ENCODE results near the gene ITIH3.

DNA sequence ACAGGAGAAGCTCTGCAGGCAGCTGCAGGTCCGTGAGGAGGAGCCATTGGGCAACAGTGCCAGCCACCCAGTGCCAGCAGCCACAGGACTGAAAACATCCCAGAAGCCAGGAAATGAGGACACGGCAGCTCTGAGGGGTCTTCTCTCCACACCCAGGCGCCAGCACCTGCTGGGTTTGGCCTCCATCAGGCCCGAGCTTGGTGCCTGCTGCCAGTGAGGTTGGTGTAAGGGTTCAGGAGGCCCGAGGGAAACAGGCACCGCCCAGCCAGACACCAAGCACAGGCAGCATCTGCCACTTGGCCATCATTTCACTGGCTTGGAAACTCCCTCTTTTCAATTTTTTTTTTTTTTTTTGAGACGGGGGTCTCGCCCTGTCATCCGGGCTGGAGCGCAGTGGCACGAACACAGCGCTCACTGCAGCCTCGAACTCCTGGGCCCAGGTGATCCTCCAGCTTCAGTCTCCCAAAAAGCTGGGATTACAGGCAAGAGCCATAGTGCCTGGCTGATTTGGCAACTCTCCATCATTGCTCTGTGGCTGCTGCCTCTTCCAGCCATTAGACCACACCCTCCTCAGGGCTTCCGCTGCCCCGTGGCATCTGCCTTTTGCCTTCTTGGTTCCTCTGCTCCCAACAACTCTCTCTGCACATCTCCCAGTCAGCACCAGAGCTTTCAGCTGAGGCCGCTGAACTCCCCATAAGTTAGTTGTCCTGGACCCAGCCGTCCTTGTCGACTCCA is 1.5 kb upstream of the ITIH3 start:
- TF ChIP-seq, protein P1, sequence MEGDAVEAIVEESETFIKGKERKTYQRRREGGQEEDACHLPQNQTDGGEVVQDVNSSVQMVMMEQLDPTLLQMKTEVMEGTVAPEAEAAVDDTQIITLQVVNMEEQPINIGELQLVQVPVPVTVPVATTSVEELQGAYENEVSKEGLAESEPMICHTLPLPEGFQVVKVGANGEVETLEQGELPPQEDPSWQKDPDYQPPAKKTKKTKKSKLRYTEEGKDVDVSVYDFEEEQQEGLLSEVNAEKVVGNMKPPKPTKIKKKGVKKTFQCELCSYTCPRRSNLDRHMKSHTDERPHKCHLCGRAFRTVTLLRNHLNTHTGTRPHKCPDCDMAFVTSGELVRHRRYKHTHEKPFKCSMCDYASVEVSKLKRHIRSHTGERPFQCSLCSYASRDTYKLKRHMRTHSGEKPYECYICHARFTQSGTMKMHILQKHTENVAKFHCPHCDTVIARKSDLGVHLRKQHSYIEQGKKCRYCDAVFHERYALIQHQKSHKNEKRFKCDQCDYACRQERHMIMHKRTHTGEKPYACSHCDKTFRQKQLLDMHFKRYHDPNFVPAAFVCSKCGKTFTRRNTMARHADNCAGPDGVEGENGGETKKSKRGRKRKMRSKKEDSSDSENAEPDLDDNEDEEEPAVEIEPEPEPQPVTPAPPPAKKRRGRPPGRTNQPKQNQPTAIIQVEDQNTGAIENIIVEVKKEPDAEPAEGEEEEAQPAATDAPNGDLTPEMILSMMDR (IDR thresholded peaks at IDR 0.05) = no peak
- TF ChIP-seq POLR2AphosphoS5 (IDR thresholded peaks at IDR 0.05) = no peak
- no peak for TF ChIP-seq POLR2A (IDR thresholded peaks at IDR 0.05; ENCODE audit: low read depth)
- no peak for TF ChIP-seq EP300 (IDR thresholded peaks at IDR 0.05)

Measured in esophagus muscularis mucosa (tissue), 4 donors.